Keratinocyte (primary cell): ENCODE results near the gene NME3. TPM values are rescaled to one million over a fixed set of nuclear protein-coding genes. Genes with fewer than 3 reads are reported as not detected.

Source experiments
- DNase-seq: peaks from one replicate; pipeline ENCODE4 v3.0.0-alpha.2; 2011; ENCODE audit warnings: low read depth, missing footprints, low spot score
- FAIRE-seq: peaks from 2 replicates; lab custom pipeline; 2011; peaks lifted over from hg19 to GRCh38; lab: Jason Lieb, UNC
- H2AFZ ChIP-seq: 2 replicates; pipeline ENCODE4 v1.6.0; 2012; ENCODE audit warnings: low read length, control low read depth, inconsistent platforms; ENCODE audit not compliant: control insufficient read depth
- H3K27ac ChIP-seq: 2 replicates; pipeline ENCODE4 v1.5.1; 2011; ENCODE audit warnings: low read length; ENCODE audit not compliant: control insufficient read depth, insufficient read depth
- H3K27me3 ChIP-seq: 3 replicates; pipeline ENCODE4 v1.6.0; 2011; ENCODE audit warnings: low read length; ENCODE audit not compliant: control insufficient read depth, insufficient read depth; ENCODE audit errors: extremely low read depth
- H3K36me3 ChIP-seq, 2 experiments: 2 replicates in 1 of 2; 3 replicates in 1 of 2; pipeline ENCODE4 v1.5.1; 2011; ENCODE audit warnings: low read length in 2 of 2, mild to moderate bottlenecking in 1 of 2; ENCODE audit not compliant: control insufficient read depth in 2 of 2, insufficient read depth in 2 of 2; ENCODE audit errors: extremely low read depth in 1 of 2
- H3K4me1 ChIP-seq: 3 replicates; pipeline ENCODE4 v1.5.1; 2011; ENCODE audit warnings: low read length; ENCODE audit not compliant: control insufficient read depth, insufficient read depth; ENCODE audit errors: extremely low read depth
- H3K4me2 ChIP-seq: 3 replicates; pipeline ENCODE4 v1.6.0; 2011; ENCODE audit warnings: low read depth, low read length; ENCODE audit not compliant: control insufficient read depth, insufficient read depth; ENCODE audit errors: extremely low read depth
- H3K4me3 ChIP-seq, 3 experiments: fragments of 200-600 bp in 1 of 3; sonication (generic) in 1 of 3; 2 replicates in 2 of 3; 3 replicates in 1 of 3; pipeline ENCODE4 v1.5.1; 2011 to 2016; ENCODE audit warnings: low read length in 3 of 3, mild to moderate bottlenecking in 3 of 3, control low read depth in 2 of 3, inconsistent platforms in 1 of 3, low read depth in 1 of 3, mixed read lengths in 1 of 3, mixed run types in 1 of 3, moderate library complexity in 1 of 3; ENCODE audit not compliant: control insufficient read depth in 2 of 3, insufficient read depth in 2 of 3; ENCODE audit errors: extremely low read depth in 1 of 3
- H3K79me2 ChIP-seq: 2 replicates; pipeline ENCODE4 v1.6.0; 2012; ENCODE audit warnings: low read length; ENCODE audit not compliant: control insufficient read depth, insufficient read depth
- H3K9ac ChIP-seq: 3 replicates; pipeline ENCODE4 v1.6.0; 2011; ENCODE audit warnings: low read length; ENCODE audit not compliant: control insufficient read depth, insufficient read depth; ENCODE audit errors: extremely low read depth
- H3K9me1 ChIP-seq: 3 replicates; pipeline ENCODE4 v1.6.0; 2011; ENCODE audit warnings: low read length; ENCODE audit not compliant: control insufficient read depth, insufficient read depth; ENCODE audit errors: extremely low read depth
- H3K9me3 ChIP-seq: 2 replicates; pipeline ENCODE4 v1.5.1; 2012; ENCODE audit warnings: low read depth, low read length; ENCODE audit not compliant: control insufficient read depth
- H4K20me1 ChIP-seq: 3 replicates; pipeline ENCODE4 v1.6.0; 2011; ENCODE audit warnings: low read length; ENCODE audit not compliant: control insufficient read depth, insufficient read depth; ENCODE audit errors: extremely low read depth
- CTCF ChIP-seq, 3 experiments: IDR thresholded peaks in 1 of 3; conservative IDR thresholded peaks in 1 of 3; optimal IDR thresholded peaks in 1 of 3; 2 replicates in 2 of 3; 3 replicates in 1 of 3; pipeline versions ENCODE3 to v1.5.1; 2011; ENCODE audit warnings: low read length in 3 of 3, mild to moderate bottlenecking in 3 of 3, moderate library complexity in 2 of 3, control low read depth in 1 of 3, inconsistent platforms in 1 of 3; ENCODE audit not compliant: insufficient read depth in 2 of 3; ENCODE audit errors: extremely low read depth in 1 of 3
- EZH2 ChIP-seq: IDR thresholded peaks from one replicate; pipeline ENCODE4 v1.6.1; 2012; ENCODE audit warnings: inconsistent platforms, mild to moderate bottlenecking, low read length, moderate library complexity
- dilution Hi-C: fragments of 300-500 bp; cut with MboI; formaldehyde crosslinking; loops from one replicate; pipeline ENCODE4 v1.7.0; 2020; ENCODE audit warnings: low sequenced_read_pairs; ENCODE audit not compliant: extremely low pct_ligation_motif_present
- polyA plus RNA-seq, 5 experiments: library from polyadenylated mRNA; depleted of rRNA in 3 of 5; stranded (reverse) in 3 of 5; stranded (forward) in 1 of 5; unstranded in 1 of 5; fragments of >200 nt; gene quantifications; 1 replicate in 1 of 5; 2 replicates in 3 of 5; 3 replicates in 1 of 5; pipeline versions ENCODE4 v1.2.1 to v1.2.3, GENCODE V29; 2011 to 2012; ENCODE audit warnings: missing spikeins in 2 of 5, low read depth in 1 of 5, low replicate concordance in 1 of 5

NME3 gene
- polyA plus RNA-seq, 1 donor (not counting 4 experiments of a cell fraction or from before 2014, with no cell fraction given) = 10.1 TPM

DNA sequence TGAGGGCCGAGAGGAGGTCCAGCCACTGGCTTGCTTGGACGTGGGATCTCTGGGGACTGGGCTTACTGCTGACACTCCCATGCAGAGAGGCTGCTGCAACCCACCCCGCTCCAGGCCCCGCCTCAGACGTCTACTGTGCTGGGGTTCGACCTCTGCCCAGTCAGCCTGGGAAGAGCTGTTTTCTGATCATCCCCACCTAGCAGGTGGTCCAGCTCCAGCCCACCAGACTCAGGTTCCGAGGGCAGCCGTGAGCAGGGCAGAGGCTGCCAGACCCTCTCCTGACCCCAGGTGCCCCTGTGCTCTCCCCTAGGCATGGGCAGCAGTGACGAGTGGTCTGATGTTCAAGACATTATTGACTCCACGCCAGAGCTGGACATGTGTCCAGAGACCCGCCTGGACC lies 23.4 kb downstream of the NME3 start:
- DNase-seq (no peak), FAIRE-seq (no peak)
- no peaks in the 10 kb centered on the region for H3K9me3 ChIP-seq
- H3K4me2 ChIP-seq = no peak overlapping the region
- peaks cover 4% of the 10 kb centered on the region for H3K4me1 ChIP-seq
- H3K9me1 ChIP-seq = no peaks in the 10 kb centered on the region
- no peak overlapping the region for H2AFZ ChIP-seq
- H3K27ac ChIP-seq = no peak overlapping the region
- dilution Hi-C loops = no loop called here
- TF ChIP-seq EZH2 (no peak), CTCF (optimal IDR thresholded peaks at IDR 0.05 in 1 of 3, IDR thresholded peaks at IDR 0.05 in 1 of 3, conservative IDR thresholded peaks at IDR 0.05 in 1 of 3; ENCODE audit: extremely low read depth in 1 of 3, insufficient read depth in 2 of 3, low read length in 3 of 3) (no peak)
- H3K4me3 ChIP-seq = no peak overlapping the region
- peaks cover 25 to 39% of the 10 kb centered on the region in 2 experiments for H3K36me3 ChIP-seq
- H3K79me2 ChIP-seq = no peaks in the 10 kb centered on the region
- no peak overlapping the region for H3K9ac ChIP-seq
- no peaks in the 10 kb centered on the region for H3K27me3 ChIP-seq
- H4K20me1 ChIP-seq = peaks cover 2% of the 10 kb centered on the region

GRCh38 chr16:1746693-1747195 lies 24.6 kb downstream of the NME3 start:
- peaks cover 4% of the 10 kb centered on the region for H3K4me1 ChIP-seq
- H3K9me1 ChIP-seq = no peaks in the 10 kb centered on the region
- no peak for TF ChIP-seq EZH2
- TF ChIP-seq CTCF (optimal IDR thresholded peaks at IDR 0.05 in 1 of 3, IDR thresholded peaks at IDR 0.05 in 1 of 3, conservative IDR thresholded peaks at IDR 0.05 in 1 of 3; ENCODE audit: extremely low read depth in 1 of 3, insufficient read depth in 2 of 3, low read length in 3 of 3) = no peak
- H3K4me2 ChIP-seq = no peak overlapping the region
- no peaks in the 10 kb centered on the region for H3K9me3 ChIP-seq
- H3K27ac ChIP-seq = no peak overlapping the region
- dilution Hi-C loops = no loop called here
- H3K4me3 ChIP-seq = no peak overlapping the region
- H3K27me3 ChIP-seq = no peaks in the 10 kb centered on the region
- no peak overlapping the region for H2AFZ ChIP-seq
- FAIRE-seq = no peak
- no peak for DNase-seq
- H3K9ac ChIP-seq = no peak overlapping the region
- no peaks in the 10 kb centered on the region for H3K79me2 ChIP-seq
- H4K20me1 ChIP-seq = peaks cover 2% of the 10 kb centered on the region
- peaks cover 22 to 30% of the 10 kb centered on the region in 2 experiments for H3K36me3 ChIP-seq
